ENCODE measurements around the gene ALDH8A1. TPM values are rescaled to one million over a fixed set of nuclear protein-coding genes. Genes with fewer than 3 reads are reported as not detected.

Gene ALDH8A1
- total and polyA plus RNA-seq, 9 donors, result 0.21 to 5.4 (median 0.80) TPM

GRCh38 chr6:134894800-134895199 is 55.1 kb downstream of the ALDH8A1 start:
- Histone ChIP-seq H3K27me3 (no peaks in the 10 kb centered on the region), H3K36me3 (no peaks in the 10 kb centered on the region), H3K27ac (no peak overlapping the region), H3K9me3 (no peaks in the 10 kb centered on the region), H3K4me3 (no peak overlapping the region), H3K4me1 (ENCODE audit: insufficient read depth) (no peaks in the 10 kb centered on the region)
- TF ChIP-seq EP300 (IDR thresholded peaks at IDR 0.05) (no peak), CTCF (IDR thresholded peaks at IDR 0.05) (no peak), POLR2A (IDR thresholded peaks at IDR 0.05) (no peak)
- intact Hi-C loops (cut with DNase I), result no loop called here
- 95 to 97% (median 97%) methylated on average over 1 of the region's 1 CpG for WGBS, 3 donors
- no peak for DNase-seq

DNA sequence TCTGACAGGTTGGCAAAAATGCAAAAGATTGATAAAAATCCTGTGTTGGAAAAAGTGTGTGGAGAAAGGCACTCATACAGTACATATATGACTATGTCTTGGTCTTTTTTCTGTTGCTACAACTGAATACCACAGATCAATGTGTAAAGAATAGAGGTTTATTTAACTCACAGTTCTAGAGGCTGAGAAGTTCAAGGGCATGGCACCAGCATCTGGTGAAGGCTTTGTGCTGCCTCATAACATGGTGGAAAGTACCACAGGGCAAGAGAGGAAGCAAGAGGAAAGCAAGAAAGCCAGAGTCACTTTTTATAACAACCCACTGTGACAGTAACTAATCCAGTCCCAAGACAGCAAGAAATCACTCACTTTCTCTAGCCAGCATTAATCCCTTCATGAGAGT is 57.5 kb downstream of the ALDH8A1 start:
- no peaks in the 10 kb centered on the region for H3K9me3 ChIP-seq
- TF ChIP-seq EP300 (IDR thresholded peaks at IDR 0.05), result no peak
- no peak for TF ChIP-seq CTCF (IDR thresholded peaks at IDR 0.05)
- no peak for TF ChIP-seq POLR2A (IDR thresholded peaks at IDR 0.05)
- no peak for DNase-seq
- no peaks in the 10 kb centered on the region for H3K4me1 ChIP-seq (ENCODE audit: insufficient read depth)
- H3K27me3 ChIP-seq, result no peaks in the 10 kb centered on the region
- intact Hi-C loops (cut with DNase I), result no loop called here
- H3K36me3 ChIP-seq, result no peaks in the 10 kb centered on the region
- H3K4me3 ChIP-seq, result no peak overlapping the region
- H3K27ac ChIP-seq, result no peak overlapping the region

DNA sequence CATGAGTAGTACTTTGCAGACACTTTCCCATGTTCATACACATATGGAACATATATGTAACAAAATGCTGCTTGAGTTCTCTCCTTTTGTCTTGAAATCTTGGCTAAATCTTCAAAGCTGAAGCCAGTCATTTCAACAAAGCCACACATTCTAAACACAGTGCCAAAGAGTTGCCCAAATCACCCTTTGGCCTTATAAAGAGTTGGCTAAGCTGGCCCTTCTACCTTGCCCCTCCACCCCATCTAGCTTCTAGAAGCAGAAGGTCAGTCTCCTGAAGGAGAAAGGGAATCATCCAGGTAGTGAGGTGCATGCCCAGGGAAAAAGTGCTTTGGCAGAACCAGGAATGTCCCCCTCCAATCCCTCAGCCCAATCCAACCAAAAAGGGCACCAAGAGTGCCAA is 58.3 kb downstream of the ALDH8A1 start:
- Histone ChIP-seq H3K27me3 (no peaks in the 10 kb centered on the region), H3K4me1 (ENCODE audit: insufficient read depth) (no peaks in the 10 kb centered on the region), H3K36me3 (no peaks in the 10 kb centered on the region), H3K9me3 (no peaks in the 10 kb centered on the region), H3K4me3 (no peak overlapping the region), H3K27ac (no peak overlapping the region)
- no peak for TF ChIP-seq POLR2A (IDR thresholded peaks at IDR 0.05)
- TF ChIP-seq CTCF (IDR thresholded peaks at IDR 0.05), result no peak
- no peak for TF ChIP-seq EP300 (IDR thresholded peaks at IDR 0.05)
- no peak for DNase-seq
- intact Hi-C loops (cut with DNase I), result no loop called here

GRCh38 chr6:134888316-134888715 is 61.6 kb downstream of the ALDH8A1 start:
- H3K4me3 ChIP-seq, result no peak overlapping the region
- H3K27me3 ChIP-seq, result no peaks in the 10 kb centered on the region
- TF ChIP-seq EP300 (IDR thresholded peaks at IDR 0.05) (no peak), POLR2A (IDR thresholded peaks at IDR 0.05) (no peak), CTCF (IDR thresholded peaks at IDR 0.05) (no peak)
- no peak for DNase-seq
- no peaks in the 10 kb centered on the region for H3K36me3 ChIP-seq
- intact Hi-C loops (cut with DNase I), result loop anchor here in 1 of 4 donors (10.0 kb wide), 1 partner anchor 724 kb away; no protein-coding TSS in a partner anchor
- 55 to 85% (median 67%) methylated on average over 3 of the region's 3 CpGs for WGBS, 3 donors
- no peaks in the 10 kb centered on the region for H3K4me1 ChIP-seq (ENCODE audit: insufficient read depth)
- H3K27ac ChIP-seq, result no peak overlapping the region
- H3K9me3 ChIP-seq, result no peaks in the 10 kb centered on the region

- no peaks in the 10 kb centered on the region for H3K27me3 ChIP-seq
- no peak for DNase-seq
- no peaks in the 10 kb centered on the region for H3K36me3 ChIP-seq
- no peak overlapping the region for H3K27ac ChIP-seq
- H3K9me3 ChIP-seq, result no peaks in the 10 kb centered on the region
- TF ChIP-seq CTCF (IDR thresholded peaks at IDR 0.05) (no peak), POLR2A (IDR thresholded peaks at IDR 0.05) (no peak), EP300 (IDR thresholded peaks at IDR 0.05) (no peak)
- H3K4me3 ChIP-seq, result no peak overlapping the region
- WGBS, 3 donors, result 97 to 99% (median 98%) methylated on average over 3 of the region's 3 CpGs
- H3K4me1 ChIP-seq (ENCODE audit: insufficient read depth), result no peaks in the 10 kb centered on the region
- intact Hi-C loops (cut with DNase I), result loop anchor here in 2 of 4 donors (5.0 to 10.0 kb wide), 3 partner anchors 712 to 727 kb away; no protein-coding TSS in a partner anchor
These were observed 65.1 kb downstream of the ALDH8A1 start for GRCh38 chr6:134884752-134885151.
